Measurements from ENCODE around the gene KPNB1. TPM values are rescaled to one million over a fixed set of nuclear protein-coding genes. Genes with fewer than 3 reads are reported as not detected.

The KPNB1 gene
- total RNA-seq, 1 donor from 2014 or later: 119 TPM

GRCh38 chr17:47684535-47685193, 34.9 kb downstream of the KPNB1 start:
- no peaks in the 10 kb centered on the region for H3K9me3 ChIP-seq (ENCODE audit: control insufficient read depth in 3 of 3, low read length in 3 of 3)
- no peak overlapping the region for H3K9ac ChIP-seq (ENCODE audit: low read depth in 1 of 3, low read length in 3 of 3)
- peaks cover 20 to 29% (median 22%) of the 10 kb centered on the region in 3 donors for H3K36me3 ChIP-seq (ENCODE audit: control insufficient read depth in 3 of 3, insufficient read depth in 3 of 3, low read length in 3 of 3)
- no peaks in the 10 kb centered on the region for H3K27me3 ChIP-seq (ENCODE audit: control insufficient read depth in 3 of 3, insufficient read depth in 3 of 3, low read length in 3 of 3)
- H3K4me1 ChIP-seq (ENCODE audit: control insufficient read depth in 3 of 3, insufficient read depth in 3 of 3, low read length in 3 of 3): peaks cover 19 to 25% (median 24%) of the 10 kb centered on the region in 3 donors
- H3K4me3 ChIP-seq (ENCODE audit: low read length in 3 of 3): no peak overlapping the region
- no peak overlapping the region for H3K27ac ChIP-seq (ENCODE audit: low read depth, low read length)

- peaks cover 19 to 25% (median 24%) of the 10 kb centered on the region in 3 donors for H3K4me1 ChIP-seq (ENCODE audit: control insufficient read depth in 3 of 3, insufficient read depth in 3 of 3, low read length in 3 of 3)
- no peak overlapping the region for H3K4me3 ChIP-seq (ENCODE audit: low read length in 3 of 3)
- H3K36me3 ChIP-seq (ENCODE audit: control insufficient read depth in 3 of 3, insufficient read depth in 3 of 3, low read length in 3 of 3): peaks cover 11 to 19% (median 12%) of the 10 kb centered on the region in 3 donors
- no peaks in the 10 kb centered on the region for H3K9me3 ChIP-seq (ENCODE audit: control insufficient read depth in 3 of 3, low read length in 3 of 3)
- H3K27ac ChIP-seq (ENCODE audit: low read depth, low read length): no peak overlapping the region
- peak overlapping the region in 2 of 3 donors; percentile 13 to 35 for H3K9ac ChIP-seq (ENCODE audit: low read depth in 1 of 3, low read length in 3 of 3)
- H3K27me3 ChIP-seq (ENCODE audit: control insufficient read depth in 3 of 3, insufficient read depth in 3 of 3, low read length in 3 of 3): no peaks in the 10 kb centered on the region
Measured at GRCh38 chr17:47685556-47686275, 36.0 kb downstream of the KPNB1 start.

DNA sequence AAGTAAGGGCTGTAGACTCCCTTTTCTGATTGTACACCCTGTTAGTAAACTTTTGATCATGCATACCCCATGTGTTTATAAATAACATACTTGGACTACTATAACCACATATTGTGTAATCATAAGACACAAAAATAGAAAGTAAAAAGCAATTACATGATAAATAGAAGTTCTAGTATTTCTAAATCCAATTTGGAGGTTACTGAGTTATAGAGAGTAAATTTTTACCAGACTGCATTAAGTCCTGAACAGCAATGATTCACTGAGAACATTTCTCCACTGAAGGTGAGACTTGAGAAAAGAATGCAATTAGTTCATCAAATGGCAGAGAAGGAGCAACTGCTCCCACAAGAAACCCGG, 36.5 kb downstream of the KPNB1 start:
- Histone ChIP-seq H3K9me3 (ENCODE audit: control insufficient read depth in 3 of 3, low read length in 3 of 3) (no peaks in the 10 kb centered on the region), H3K4me1 (ENCODE audit: control insufficient read depth in 3 of 3, insufficient read depth in 3 of 3, low read length in 3 of 3) (peaks cover 19 to 25% (median 24%) of the 10 kb centered on the region in 3 donors), H3K27me3 (ENCODE audit: control insufficient read depth in 3 of 3, insufficient read depth in 3 of 3, low read length in 3 of 3) (no peaks in the 10 kb centered on the region), H3K9ac (ENCODE audit: low read depth in 1 of 3, low read length in 3 of 3) (peak overlapping the region in 2 of 3 donors; percentile 13 to 35), H3K36me3 (ENCODE audit: control insufficient read depth in 3 of 3, insufficient read depth in 3 of 3, low read length in 3 of 3) (peaks cover 10 to 18% (median 11%) of the 10 kb centered on the region in 3 donors), H3K4me3 (ENCODE audit: low read length in 3 of 3) (no peak overlapping the region), H3K27ac (ENCODE audit: low read depth, low read length) (no peak overlapping the region)

DNA sequence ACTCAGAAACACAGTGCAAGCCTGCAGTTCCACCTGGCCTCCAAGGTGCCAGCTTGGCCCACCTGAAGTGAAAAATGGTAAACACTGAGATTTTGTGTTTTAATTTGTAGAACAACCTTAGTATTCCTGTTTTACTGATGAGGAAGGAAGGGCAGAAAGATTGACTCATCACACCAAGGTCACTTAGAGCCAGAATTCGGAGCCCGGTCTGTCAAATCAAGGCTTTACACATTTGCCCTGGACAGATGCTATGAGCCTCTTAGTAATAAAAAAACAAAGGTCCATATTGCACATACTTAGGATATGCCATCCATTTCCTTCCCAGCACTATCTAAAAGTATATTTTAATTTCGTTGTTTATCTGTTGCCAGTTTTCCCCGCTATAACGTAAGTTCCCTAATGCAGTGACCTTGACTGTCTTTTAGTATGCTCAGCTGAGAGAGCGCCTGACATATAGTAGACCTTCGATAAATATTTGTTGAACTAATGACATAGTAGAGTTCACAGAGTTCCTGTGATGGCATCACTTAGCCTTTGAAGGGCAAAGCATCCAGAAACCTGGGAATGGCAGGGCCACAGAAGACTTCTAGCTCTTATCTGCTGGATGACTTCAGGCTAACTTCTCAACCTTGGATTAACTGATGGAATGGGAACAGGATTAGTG, 37.1 kb downstream of the KPNB1 start:
- no peaks in the 10 kb centered on the region for H3K9me3 ChIP-seq (ENCODE audit: control insufficient read depth in 3 of 3, low read length in 3 of 3)
- H3K36me3 ChIP-seq (ENCODE audit: control insufficient read depth in 3 of 3, insufficient read depth in 3 of 3, low read length in 3 of 3): peaks cover 7 to 15% (median 9%) of the 10 kb centered on the region in 3 donors
- no peak overlapping the region for H3K4me3 ChIP-seq (ENCODE audit: low read length in 3 of 3)
- peaks cover 19 to 25% (median 24%) of the 10 kb centered on the region in 3 donors for H3K4me1 ChIP-seq (ENCODE audit: control insufficient read depth in 3 of 3, insufficient read depth in 3 of 3, low read length in 3 of 3)
- no peak overlapping the region for H3K9ac ChIP-seq (ENCODE audit: low read depth in 1 of 3, low read length in 3 of 3)
- no peak overlapping the region for H3K27ac ChIP-seq (ENCODE audit: low read depth, low read length)
- H3K27me3 ChIP-seq (ENCODE audit: control insufficient read depth in 3 of 3, insufficient read depth in 3 of 3, low read length in 3 of 3): no peaks in the 10 kb centered on the region

DNA sequence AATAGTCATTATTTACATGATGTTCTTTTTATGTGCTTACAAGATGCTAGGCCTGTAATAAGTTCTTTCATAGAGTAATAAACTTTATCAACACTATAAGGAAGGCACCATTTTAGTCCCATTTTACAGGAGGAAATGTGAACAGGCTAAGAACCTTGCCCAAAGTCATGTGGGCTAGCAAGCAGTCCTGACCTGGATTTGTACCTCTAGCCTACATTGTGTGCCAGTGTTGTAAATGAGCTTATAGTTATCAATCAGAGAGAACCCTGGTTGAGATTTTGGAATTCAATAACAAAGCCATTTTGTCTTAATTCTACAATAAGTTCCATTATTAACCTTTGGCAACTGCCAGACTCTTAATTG, 37.6 kb downstream of the KPNB1 start:
- Histone ChIP-seq H3K9ac (ENCODE audit: low read depth in 1 of 3, low read length in 3 of 3) (no peak overlapping the region), H3K27ac (ENCODE audit: low read depth, low read length) (no peak overlapping the region)

DNA sequence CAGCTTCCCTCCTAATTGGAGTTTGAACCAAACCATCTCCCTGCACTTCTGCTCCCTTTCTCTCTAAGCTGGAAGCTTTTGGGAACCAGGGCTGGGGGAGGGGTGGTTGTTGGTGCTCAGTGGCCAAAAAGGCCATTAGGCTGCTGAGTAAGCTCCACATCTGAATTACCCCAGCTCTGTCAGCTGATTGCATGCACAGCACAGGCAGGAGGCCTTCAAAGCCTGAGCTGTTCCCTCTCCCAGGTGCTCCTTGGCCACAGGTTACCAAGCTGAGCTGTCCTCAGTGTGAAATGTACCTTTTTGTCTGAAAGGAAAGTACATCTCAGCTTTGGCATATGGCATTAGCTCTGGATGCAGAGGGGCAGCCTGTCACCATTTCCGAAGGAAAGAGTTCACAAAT, 38.0 kb downstream of the KPNB1 start:
- no peak overlapping the region for H3K9ac ChIP-seq (ENCODE audit: low read depth in 1 of 3, low read length in 3 of 3)
- H3K27me3 ChIP-seq (ENCODE audit: control insufficient read depth in 3 of 3, insufficient read depth in 3 of 3, low read length in 3 of 3): no peaks in the 10 kb centered on the region
- no peak overlapping the region for H3K27ac ChIP-seq (ENCODE audit: low read depth, low read length)
- no peak overlapping the region for H3K4me3 ChIP-seq (ENCODE audit: low read length in 3 of 3)
- H3K36me3 ChIP-seq (ENCODE audit: control insufficient read depth in 3 of 3, insufficient read depth in 3 of 3, low read length in 3 of 3): peaks cover 0 to 6% (median under 1%) of the 10 kb centered on the region in 3 donors
- H3K4me1 ChIP-seq (ENCODE audit: control insufficient read depth in 3 of 3, insufficient read depth in 3 of 3, low read length in 3 of 3): peaks cover 24 to 32% (median 26%) of the 10 kb centered on the region in 3 donors
- H3K9me3 ChIP-seq (ENCODE audit: control insufficient read depth in 3 of 3, low read length in 3 of 3): no peaks in the 10 kb centered on the region

More for the DNA sequence above, 37.6 kb downstream of the KPNB1 start:
- H3K9me3 ChIP-seq (ENCODE audit: control insufficient read depth in 3 of 3, low read length in 3 of 3): no peaks in the 10 kb centered on the region
- H3K27me3 ChIP-seq (ENCODE audit: control insufficient read depth in 3 of 3, insufficient read depth in 3 of 3, low read length in 3 of 3): no peaks in the 10 kb centered on the region
- H3K4me1 ChIP-seq (ENCODE audit: control insufficient read depth in 3 of 3, insufficient read depth in 3 of 3, low read length in 3 of 3): peaks cover 22 to 27% (median 24%) of the 10 kb centered on the region in 3 donors
- H3K4me3 ChIP-seq (ENCODE audit: low read length in 3 of 3): no peak overlapping the region
- H3K36me3 ChIP-seq (ENCODE audit: control insufficient read depth in 3 of 3, insufficient read depth in 3 of 3, low read length in 3 of 3): peaks cover 1 to 10% (median 5%) of the 10 kb centered on the region in 3 donors

- H3K4me3 ChIP-seq (ENCODE audit: low read length in 3 of 3): no peak overlapping the region
- H3K36me3 ChIP-seq (ENCODE audit: control insufficient read depth in 3 of 3, insufficient read depth in 3 of 3, low read length in 3 of 3): no peaks in the 10 kb centered on the region
- H3K27ac ChIP-seq (ENCODE audit: low read depth, low read length): no peak overlapping the region
- peaks cover 35 to 43% (median 36%) of the 10 kb centered on the region in 3 donors for H3K4me1 ChIP-seq (ENCODE audit: control insufficient read depth in 3 of 3, insufficient read depth in 3 of 3, low read length in 3 of 3)
- H3K9ac ChIP-seq (ENCODE audit: low read depth in 1 of 3, low read length in 3 of 3): no peak overlapping the region
- no peaks in the 10 kb centered on the region for H3K27me3 ChIP-seq (ENCODE audit: control insufficient read depth in 3 of 3, insufficient read depth in 3 of 3, low read length in 3 of 3)
- no peaks in the 10 kb centered on the region for H3K9me3 ChIP-seq (ENCODE audit: control insufficient read depth in 3 of 3, low read length in 3 of 3)
Measured at GRCh38 chr17:47690121-47690520, 40.4 kb downstream of the KPNB1 start.

- no peaks in the 10 kb centered on the region for H3K9me3 ChIP-seq (ENCODE audit: control insufficient read depth in 3 of 3, low read length in 3 of 3)
- H3K4me1 ChIP-seq (ENCODE audit: control insufficient read depth in 3 of 3, insufficient read depth in 3 of 3, low read length in 3 of 3): peaks cover 20 to 30% (median 29%) of the 10 kb centered on the region in 3 donors
- H3K36me3 ChIP-seq (ENCODE audit: control insufficient read depth in 3 of 3, insufficient read depth in 3 of 3, low read length in 3 of 3): peaks cover 0 to 4% (median 0%) of the 10 kb centered on the region in 3 donors
- H3K27ac ChIP-seq (ENCODE audit: low read depth, low read length): no peak overlapping the region
- H3K27me3 ChIP-seq (ENCODE audit: control insufficient read depth in 3 of 3, insufficient read depth in 3 of 3, low read length in 3 of 3): no peaks in the 10 kb centered on the region
- H3K4me3 ChIP-seq (ENCODE audit: low read length in 3 of 3): no peak overlapping the region
- no peak overlapping the region for H3K9ac ChIP-seq (ENCODE audit: low read depth in 1 of 3, low read length in 3 of 3)
Measured at GRCh38 chr17:47692137-47692894, 42.6 kb downstream of the KPNB1 start.

GRCh38 chr17:47692895-47693730, 43.4 kb downstream of the KPNB1 start:
- Histone ChIP-seq H3K4me3 (ENCODE audit: low read length in 3 of 3) (peak overlapping the region; percentile 32 to 83 (median 67)), H3K9me3 (ENCODE audit: control insufficient read depth in 3 of 3, low read length in 3 of 3) (no peaks in the 10 kb centered on the region), H3K27ac (ENCODE audit: low read depth, low read length) (no peak overlapping the region), H3K9ac (ENCODE audit: low read depth in 1 of 3, low read length in 3 of 3) (peak overlapping the region; percentile 7 to 62 (median 43)), H3K27me3 (ENCODE audit: control insufficient read depth in 3 of 3, insufficient read depth in 3 of 3, low read length in 3 of 3) (no peaks in the 10 kb centered on the region), H3K4me1 (ENCODE audit: control insufficient read depth in 3 of 3, insufficient read depth in 3 of 3, low read length in 3 of 3) (peaks cover 15 to 24% (median 22%) of the 10 kb centered on the region in 3 donors), H3K36me3 (ENCODE audit: control insufficient read depth in 3 of 3, insufficient read depth in 3 of 3, low read length in 3 of 3) (peaks cover 0 to 6% (median 0%) of the 10 kb centered on the region in 3 donors)

Data from skeletal muscle tissue (tissue), 4 donors.